Measurements from ENCODE around the gene CNTN5.

CNTN5 gene

GRCh38 chr11:100010393-100010792 is 989.6 kb downstream of the CNTN5 start:
- no peaks in the 10 kb centered on the region for H3K79me2 ChIP-seq (ENCODE audit: control insufficient read depth, insufficient read depth, low read length, poor library complexity)
- H4K8ac ChIP-seq (ENCODE audit: low read depth, low read length): no peak overlapping the region
- no peak overlapping the region for H3K27ac ChIP-seq (ENCODE audit: low read depth, low read length)
- H2BK120ac ChIP-seq (ENCODE audit: insufficient read depth, low read length, poor library complexity): no peak overlapping the region
- H3K4me3 ChIP-seq (ENCODE audit: low read depth, low read length): no peak overlapping the region
- H3K4ac ChIP-seq (ENCODE audit: low read depth, low read length): no peak overlapping the region
- no peak overlapping the region for H2BK12ac ChIP-seq (ENCODE audit: low read length)
- H2AFZ ChIP-seq (ENCODE audit: insufficient read depth, low read length, poor library complexity): no peak overlapping the region
- no CpG with 5 or more reads among the region's 3 CpGs for WGBS (ENCODE audit: extremely low coverage, insufficient coverage, insufficient read length)
- H3K4me2 ChIP-seq (ENCODE audit: low read length): no peak overlapping the region
- H3K9me3 ChIP-seq (ENCODE audit: insufficient read depth, low read depth, low read length): no peaks in the 10 kb centered on the region
- no peak overlapping the region for H2BK5ac ChIP-seq (ENCODE audit: low read depth, low read length, poor library complexity)
- no peak overlapping the region for H3K18ac ChIP-seq (ENCODE audit: low read length)
- H2AK5ac ChIP-seq (ENCODE audit: low read length): no peak overlapping the region
- no peak overlapping the region for H3K23ac ChIP-seq (ENCODE audit: low read length)
- H4K12ac ChIP-seq (ENCODE audit: low read depth, low read length): no peak overlapping the region
- H3K27me3 ChIP-seq (ENCODE audit: insufficient read depth, low read length): no peaks in the 10 kb centered on the region
- no peaks in the 10 kb centered on the region for H3K79me1 ChIP-seq (ENCODE audit: low read length)
- DNase-seq: no peak
- H3K9ac ChIP-seq (ENCODE audit: low read length): no peak overlapping the region
- H3K14ac ChIP-seq (ENCODE audit: low read length): no peak overlapping the region
- no peaks in the 10 kb centered on the region for H3K36me3 ChIP-seq (ENCODE audit: control insufficient read depth in 1 of 2, insufficient read depth in 2 of 2, low read length in 2 of 2)
- H3K4me1 ChIP-seq (ENCODE audit: control insufficient read depth in 1 of 2, insufficient read depth in 2 of 2, low read length in 2 of 2): no peaks in the 10 kb centered on the region
- H4K91ac ChIP-seq (ENCODE audit: low read depth, low read length): no peak overlapping the region

- DNase-seq: no peak
- Histone ChIP-seq H3K79me2 (ENCODE audit: control insufficient read depth, insufficient read depth, low read length, poor library complexity) (no peaks in the 10 kb centered on the region), H2BK120ac (ENCODE audit: insufficient read depth, low read length, poor library complexity) (no peak overlapping the region), H3K79me1 (ENCODE audit: low read length) (no peaks in the 10 kb centered on the region), H3K9me3 (ENCODE audit: insufficient read depth, low read depth, low read length) (no peaks in the 10 kb centered on the region), H3K4ac (ENCODE audit: low read depth, low read length) (no peak overlapping the region), H4K8ac (ENCODE audit: low read depth, low read length) (no peak overlapping the region), H3K4me3 (ENCODE audit: low read depth, low read length) (no peak overlapping the region), H3K4me1 (ENCODE audit: control insufficient read depth in 1 of 2, insufficient read depth in 2 of 2, low read length in 2 of 2) (no peaks in the 10 kb centered on the region), H3K9ac (ENCODE audit: low read length) (no peak overlapping the region), H2BK5ac (ENCODE audit: low read depth, low read length, poor library complexity) (no peak overlapping the region), H4K12ac (ENCODE audit: low read depth, low read length) (no peak overlapping the region), H2BK12ac (ENCODE audit: low read length) (no peak overlapping the region), H3K27ac (ENCODE audit: low read depth, low read length) (no peak overlapping the region), H3K27me3 (ENCODE audit: insufficient read depth, low read length) (no peaks in the 10 kb centered on the region), H3K23ac (ENCODE audit: low read length) (no peak overlapping the region), H2AFZ (ENCODE audit: insufficient read depth, low read length, poor library complexity) (no peak overlapping the region), H2AK5ac (ENCODE audit: low read length) (no peak overlapping the region), H4K91ac (ENCODE audit: low read depth, low read length) (no peak overlapping the region), H3K36me3 (ENCODE audit: control insufficient read depth in 1 of 2, insufficient read depth in 2 of 2, low read length in 2 of 2) (no peaks in the 10 kb centered on the region), H3K18ac (ENCODE audit: low read length) (no peak overlapping the region), H3K4me2 (ENCODE audit: low read length) (no peak overlapping the region), H3K14ac (ENCODE audit: low read length) (no peak overlapping the region)
- no CpG with 5 or more reads among the region's 1 CpG for WGBS (ENCODE audit: extremely low coverage, insufficient coverage, insufficient read length)
Measured at GRCh38 chr11:100011697-100012096, 990.9 kb downstream of the CNTN5 start.

- H4K12ac ChIP-seq (ENCODE audit: low read depth, low read length): no peak overlapping the region
- DNase-seq: no peak
- H4K91ac ChIP-seq (ENCODE audit: low read depth, low read length): no peak overlapping the region
Measured at GRCh38 chr11:100013011-100013410, 992.3 kb downstream of the CNTN5 start.

GRCh38 chr11:100031973-100032372 is 1011.2 kb downstream of the CNTN5 start:
- Histone ChIP-seq H2BK12ac (ENCODE audit: low read length) (no peak overlapping the region), H3K4me3 (ENCODE audit: low read depth, low read length) (no peak overlapping the region), H2BK5ac (ENCODE audit: low read depth, low read length, poor library complexity) (no peak overlapping the region), H2AK5ac (ENCODE audit: low read length) (no peak overlapping the region), H3K23ac (ENCODE audit: low read length) (no peak overlapping the region), H3K9ac (ENCODE audit: low read length) (no peak overlapping the region), H2BK120ac (ENCODE audit: insufficient read depth, low read length, poor library complexity) (no peak overlapping the region), H3K18ac (ENCODE audit: low read length) (no peak overlapping the region), H3K36me3 (ENCODE audit: control insufficient read depth in 1 of 2, insufficient read depth in 2 of 2, low read length in 2 of 2) (no peaks in the 10 kb centered on the region), H4K91ac (ENCODE audit: low read depth, low read length) (no peak overlapping the region), H3K4me2 (ENCODE audit: low read length) (no peak overlapping the region), H3K27me3 (ENCODE audit: insufficient read depth, low read length) (no peaks in the 10 kb centered on the region), H3K4ac (ENCODE audit: low read depth, low read length) (no peak overlapping the region), H3K4me1 (ENCODE audit: control insufficient read depth in 1 of 2, insufficient read depth in 2 of 2, low read length in 2 of 2) (no peaks in the 10 kb centered on the region), H3K9me3 (ENCODE audit: insufficient read depth, low read depth, low read length) (peaks cover 2% of the 10 kb centered on the region), H2AFZ (ENCODE audit: insufficient read depth, low read length, poor library complexity) (no peak overlapping the region), H3K27ac (ENCODE audit: low read depth, low read length) (no peak overlapping the region), H3K14ac (ENCODE audit: low read length) (no peak overlapping the region), H3K79me1 (ENCODE audit: low read length) (no peaks in the 10 kb centered on the region), H4K12ac (ENCODE audit: low read depth, low read length) (no peak overlapping the region), H4K8ac (ENCODE audit: low read depth, low read length) (no peak overlapping the region), H3K79me2 (ENCODE audit: control insufficient read depth, insufficient read depth, low read length, poor library complexity) (no peaks in the 10 kb centered on the region)
- no peak for DNase-seq
- no CpG with 5 or more reads among the region's 1 CpG for WGBS (ENCODE audit: extremely low coverage, insufficient coverage, insufficient read length)

More at GRCh38 chr11:100013011-100013410, 992.3 kb downstream of the CNTN5 start:
- Histone ChIP-seq H4K8ac (ENCODE audit: low read depth, low read length) (no peak overlapping the region), H3K4ac (ENCODE audit: low read depth, low read length) (no peak overlapping the region), H3K27me3 (ENCODE audit: insufficient read depth, low read length) (no peaks in the 10 kb centered on the region), H3K4me1 (ENCODE audit: control insufficient read depth in 1 of 2, insufficient read depth in 2 of 2, low read length in 2 of 2) (no peaks in the 10 kb centered on the region), H3K9ac (ENCODE audit: low read length) (no peak overlapping the region), H3K36me3 (ENCODE audit: control insufficient read depth in 1 of 2, insufficient read depth in 2 of 2, low read length in 2 of 2) (no peaks in the 10 kb centered on the region), H2BK12ac (ENCODE audit: low read length) (no peak overlapping the region), H2AK5ac (ENCODE audit: low read length) (no peak overlapping the region), H3K4me3 (ENCODE audit: low read depth, low read length) (no peak overlapping the region), H2BK5ac (ENCODE audit: low read depth, low read length, poor library complexity) (no peak overlapping the region), H3K9me3 (ENCODE audit: insufficient read depth, low read depth, low read length) (no peaks in the 10 kb centered on the region), H3K79me2 (ENCODE audit: control insufficient read depth, insufficient read depth, low read length, poor library complexity) (no peaks in the 10 kb centered on the region), H3K14ac (ENCODE audit: low read length) (no peak overlapping the region), H2AFZ (ENCODE audit: insufficient read depth, low read length, poor library complexity) (no peak overlapping the region), H3K79me1 (ENCODE audit: low read length) (no peaks in the 10 kb centered on the region), H3K18ac (ENCODE audit: low read length) (no peak overlapping the region), H3K27ac (ENCODE audit: low read depth, low read length) (no peak overlapping the region), H2BK120ac (ENCODE audit: insufficient read depth, low read length, poor library complexity) (no peak overlapping the region), H3K23ac (ENCODE audit: low read length) (no peak overlapping the region), H3K4me2 (ENCODE audit: low read length) (no peak overlapping the region)
- no CpG with 5 or more reads among the region's 1 CpG for WGBS (ENCODE audit: extremely low coverage, insufficient coverage, insufficient read length)
